HepG2 (cell line): ENCODE measurements around the gene BPIFB2. TPM values are rescaled to one million over a fixed set of nuclear protein-coding genes. Genes with fewer than 3 reads are reported as not detected.

ENCODE experiments used
- CCAR2 ChIP-seq: fragments of 200-400 bp; formaldehyde crosslinking; optimal IDR thresholded peaks from 2 replicates; pipeline ENCODE3; 2018; ENCODE audit warnings: low read depth, mild to moderate bottlenecking, low read length, moderate library complexity
- DMAP1 ChIP-seq: IDR thresholded peaks from 2 replicates; pipeline ENCODE4 v1.6.1; 2016
- FOSL2 ChIP-seq: sonication (generic); formaldehyde crosslinking; IDR thresholded peaks from 2 replicates; pipeline ENCODE4 v1.4.0; 2020; ENCODE audit warnings: missing genetic modification reagents
- GZF1 ChIP-seq: sonication (generic); formaldehyde crosslinking; IDR thresholded peaks from 2 replicates; pipeline ENCODE4 v1.5.1; 2020; ENCODE audit warnings: mild to moderate bottlenecking, missing genetic modification reagents
- KLF13 ChIP-seq: sonication (generic); formaldehyde crosslinking; IDR thresholded peaks from 2 replicates; pipeline ENCODE4 v1.4.0; 2020; ENCODE audit warnings: mild to moderate bottlenecking, missing genetic modification reagents
- MAFF ChIP-seq: IDR thresholded peaks from 2 replicates; pipeline ENCODE4 v1.6.1; 2011; ENCODE audit warnings: low read depth, low read length, improper control_type of control experiment
- MED8 ChIP-seq: sonication (generic); formaldehyde crosslinking; IDR thresholded peaks from 2 replicates; pipeline ENCODE4 v1.8.1; 2023; ENCODE audit warnings: mild to moderate bottlenecking, missing genetic modification reagents; ENCODE audit not compliant: insufficient replicate concordance
- REPIN1 ChIP-seq: sonication (generic); formaldehyde crosslinking; IDR thresholded peaks from 2 replicates; pipeline ENCODE4 v1.8.0; 2022; ENCODE audit warnings: missing genetic modification reagents, low read depth, mild to moderate bottlenecking, borderline replicate concordance
- SMYD3 ChIP-seq: sonication (generic); formaldehyde crosslinking; IDR thresholded peaks from 2 replicates; pipeline ENCODE4 v1.8.1; 2023; ENCODE audit warnings: mild to moderate bottlenecking, missing genetic modification reagents
- ZC3H4 ChIP-seq: sonication (generic); formaldehyde crosslinking; IDR thresholded peaks from 2 replicates; pipeline ENCODE4 v1.4.0; 2020; ENCODE audit warnings: missing genetic modification reagents, borderline replicate concordance
- ZNF335 ChIP-seq: sonication (generic); formaldehyde crosslinking; IDR thresholded peaks from 2 replicates; pipeline ENCODE4 v1.4.0; 2020; ENCODE audit warnings: missing genetic modification reagents
- ZNF720 ChIP-seq: sonication (generic); formaldehyde crosslinking; IDR thresholded peaks from 2 replicates; pipeline ENCODE4 v1.4.0; 2020; ENCODE audit warnings: missing genetic modification reagents
- polyA plus RNA-seq, 8 experiments: library from polyadenylated mRNA; depleted of rRNA in 3 of 8; stranded (reverse) in 7 of 8; unstranded in 1 of 8; fragments of >200 nt; fragmentation: Illumina TruSeq in 4 of 8; extraction: Trizol in 4 of 8; gene quantifications; 2 replicates each; pipeline versions ENCODE4 v1.2.1 to v1.2.3, GENCODE V29; 2011 to 2016; ENCODE audit warnings: low read depth in 4 of 8, missing spikeins in 1 of 8, mixed read lengths in 1 of 8; ENCODE audit not compliant: insufficient read depth in 1 of 8
- total RNA-seq, 5 experiments: library from RNA; depleted of rRNA; stranded (reverse); fragments of >200 nt; fragmentation: Illumina TruSeq; extraction: Trizol; gene quantifications; 2 replicates each; pipeline ENCODE4 v1.2.3, GENCODE V29; 2016; ENCODE audit warnings: low read depth in 1 of 5
- TF ChIP-seq, protein P1 (sequence below): sonication (generic); formaldehyde crosslinking; IDR thresholded peaks from 2 replicates; pipeline ENCODE4 v1.4.0; 2020; ENCODE audit warnings: mild to moderate bottlenecking, missing genetic modification reagents
- TF ChIP-seq, protein P2 (sequence below): IDR thresholded peaks from 2 replicates; pipeline ENCODE4 v1.6.1; 2016
- TF ChIP-seq, protein P3 (sequence below): sonication (generic); formaldehyde crosslinking; IDR thresholded peaks from 2 replicates; pipeline ENCODE4 v1.5.1; 2020; ENCODE audit warnings: missing genetic modification reagents, mild to moderate bottlenecking, borderline replicate concordance
- TF ChIP-seq, protein P4 (sequence below): IDR thresholded peaks from 2 replicates; pipeline ENCODE4 v1.6.1; 2016

The BPIFB2 gene
- total and polyA plus RNA-seq, 2 of the 13 experiments (the other 11 are each of a cell fraction or from before 2014, with no cell fraction given), result 54.5 to 902 TPM

DNA sequence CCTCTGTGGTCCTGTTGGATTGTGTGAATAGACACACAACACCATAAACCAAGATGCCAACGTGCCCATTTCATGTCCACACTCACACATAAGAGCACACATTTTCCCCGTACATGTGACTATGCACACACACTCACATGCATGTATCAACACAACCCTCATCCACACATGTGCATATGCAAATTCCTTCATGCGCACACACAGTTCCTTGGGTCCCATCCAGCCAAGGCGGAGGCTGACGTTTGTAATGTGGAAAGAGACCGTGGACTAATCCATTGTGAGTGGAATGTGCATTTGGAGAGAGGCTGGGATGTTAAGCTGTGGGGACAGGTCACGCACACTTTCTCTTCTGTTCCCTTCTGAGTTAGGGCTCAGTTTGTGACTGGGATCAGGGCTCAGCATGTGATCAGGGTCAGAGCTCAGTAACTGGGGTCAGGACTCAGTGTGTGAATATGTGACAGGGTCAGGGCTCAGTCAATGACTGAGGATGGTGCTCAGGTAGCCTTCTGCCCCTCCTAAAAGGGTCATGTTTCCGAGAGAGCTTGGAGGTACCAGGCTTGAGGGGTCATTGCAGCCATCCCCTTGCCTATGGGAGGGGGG is 628 bp upstream of the BPIFB2 start (continued):
- TF ChIP-seq, protein P1, sequence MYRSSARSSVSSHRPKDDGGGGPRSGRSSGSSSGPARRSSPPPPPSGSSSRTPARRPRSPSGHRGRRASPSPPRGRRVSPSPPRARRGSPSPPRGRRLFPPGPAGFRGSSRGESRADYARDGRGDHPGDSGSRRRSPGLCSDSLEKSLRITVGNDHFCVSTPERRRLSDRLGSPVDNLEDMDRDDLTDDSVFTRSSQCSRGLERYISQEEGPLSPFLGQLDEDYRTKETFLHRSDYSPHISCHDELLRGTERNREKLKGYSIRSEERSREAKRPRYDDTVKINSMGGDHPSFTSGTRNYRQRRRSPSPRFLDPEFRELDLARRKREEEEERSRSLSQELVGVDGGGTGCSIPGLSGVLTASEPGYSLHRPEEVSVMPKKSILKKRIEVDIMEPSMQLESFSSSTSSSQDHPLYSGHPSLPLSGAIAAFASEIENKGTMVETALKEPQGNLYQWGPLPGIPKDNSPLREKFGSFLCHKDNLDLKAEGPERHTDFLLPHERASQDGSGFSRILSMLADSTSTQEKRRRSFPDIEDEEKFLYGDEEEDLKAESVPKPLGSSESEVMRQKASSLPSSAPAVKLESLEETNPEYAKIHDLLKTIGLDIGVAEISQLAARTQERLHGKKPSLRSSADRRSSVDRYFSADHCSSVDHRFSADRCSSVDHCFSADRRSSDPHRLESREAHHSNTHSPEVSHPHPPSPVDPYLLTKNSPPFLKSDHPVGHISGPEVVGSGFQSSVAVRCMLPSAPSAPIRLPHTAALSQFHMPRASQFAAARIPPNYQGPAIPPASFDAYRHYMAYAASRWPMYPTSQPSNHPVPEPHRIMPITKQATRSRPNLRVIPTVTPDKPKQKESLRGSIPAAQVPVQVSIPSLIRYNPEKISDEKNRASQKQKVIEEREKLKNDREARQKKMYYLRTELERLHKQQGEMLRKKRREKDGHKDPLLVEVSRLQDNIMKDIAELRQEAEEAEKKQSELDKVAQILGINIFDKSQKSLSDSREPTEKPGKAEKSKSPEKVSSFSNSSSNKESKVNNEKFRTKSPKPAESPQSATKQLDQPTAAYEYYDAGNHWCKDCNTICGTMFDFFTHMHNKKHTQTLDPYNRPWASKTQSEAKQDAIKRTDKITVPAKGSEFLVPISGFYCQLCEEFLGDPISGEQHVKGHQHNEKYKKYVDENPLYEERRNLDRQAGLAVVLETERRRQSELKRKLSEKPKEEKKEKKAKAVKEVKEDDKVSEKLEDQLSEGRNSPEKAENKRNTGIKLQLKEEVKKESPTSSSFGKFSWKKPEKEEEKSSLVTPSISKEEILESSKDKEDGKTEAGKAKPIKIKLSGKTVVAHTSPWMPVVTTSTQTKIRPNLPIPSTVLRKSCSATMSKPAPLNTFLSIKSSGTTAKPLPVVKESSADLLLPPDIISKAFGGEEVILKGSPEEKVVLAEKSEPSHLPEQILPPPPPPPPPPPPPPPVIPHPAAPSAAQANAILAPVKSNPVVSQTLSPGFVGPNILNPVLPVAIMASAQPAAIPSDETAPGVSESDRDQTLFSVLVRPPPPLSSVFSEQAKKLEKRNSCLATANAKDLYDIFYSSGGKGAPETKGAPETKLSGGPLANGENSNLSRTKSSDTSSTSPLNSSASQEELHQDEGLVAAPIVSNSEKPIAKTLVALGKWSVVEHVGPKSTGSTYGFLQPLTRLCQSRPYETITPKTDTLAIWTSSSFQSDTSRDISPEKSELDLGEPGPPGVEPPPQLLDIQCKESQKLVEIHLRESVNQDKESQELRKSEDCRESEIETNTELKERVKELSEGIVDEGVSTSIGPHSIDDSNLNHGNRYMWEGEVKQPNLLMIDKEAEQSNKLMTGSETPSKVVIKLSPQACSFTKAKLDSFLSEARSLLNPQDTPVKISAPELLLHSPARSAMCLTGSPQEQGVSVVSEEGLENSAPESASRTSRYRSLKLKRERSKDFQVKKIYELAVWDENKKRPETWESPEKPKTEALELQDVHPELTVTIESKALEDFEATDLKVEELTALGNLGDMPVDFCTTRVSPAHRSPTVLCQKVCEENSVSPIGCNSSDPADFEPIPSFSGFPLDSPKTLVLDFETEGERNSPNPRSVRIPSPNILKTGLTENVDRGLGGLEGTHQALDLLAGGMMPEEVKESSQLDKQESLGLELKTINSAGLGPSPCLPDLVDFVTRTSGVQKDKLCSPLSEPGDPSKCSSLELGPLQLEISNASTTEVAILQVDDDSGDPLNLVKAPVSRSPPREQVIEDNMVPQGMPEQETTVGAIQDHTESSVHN (CRISPR knock-in tag), result no peak
- no peak for TF ChIP-seq DMAP1 (CRISPR knock-in tag)
- TF ChIP-seq KLF13 (CRISPR knock-in tag), result no peak
- TF ChIP-seq CCAR2, result peak; percentile 88
- TF ChIP-seq, protein P2, sequence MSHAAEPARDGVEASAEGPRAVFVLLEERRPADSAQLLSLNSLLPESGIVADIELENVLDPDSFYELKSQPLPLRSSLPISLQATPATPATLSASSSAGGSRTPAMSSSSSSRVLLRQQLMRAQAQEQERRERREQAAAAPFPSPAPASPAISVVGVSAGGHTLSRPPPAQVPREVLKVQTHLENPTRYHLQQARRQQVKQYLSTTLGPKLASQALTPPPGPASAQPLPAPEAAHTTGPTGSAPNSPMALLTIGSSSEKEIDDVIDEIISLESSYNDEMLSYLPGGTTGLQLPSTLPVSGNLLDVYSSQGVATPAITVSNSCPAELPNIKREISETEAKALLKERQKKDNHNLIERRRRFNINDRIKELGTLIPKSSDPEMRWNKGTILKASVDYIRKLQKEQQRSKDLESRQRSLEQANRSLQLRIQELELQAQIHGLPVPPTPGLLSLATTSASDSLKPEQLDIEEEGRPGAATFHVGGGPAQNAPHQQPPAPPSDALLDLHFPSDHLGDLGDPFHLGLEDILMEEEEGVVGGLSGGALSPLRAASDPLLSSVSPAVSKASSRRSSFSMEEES (CRISPR knock-in tag), result peak; percentile 67; the same call in 1 of the 2 replicates
- TF ChIP-seq SMYD3, result no peak; the same call in 1 of the 2 replicates
- TF ChIP-seq ZC3H4, result peak; percentile 94; the same call in 1 of the 2 replicates
- no peak for TF ChIP-seq MAFF
- peak; percentile 83; the same call in 1 of the 2 replicates for TF ChIP-seq GZF1 (CRISPR knock-in tag)
- no peak for TF ChIP-seq FOSL2
- no peak for TF ChIP-seq ZNF720 (CRISPR knock-in tag)
- TF ChIP-seq MED8, result no peak
- TF ChIP-seq, protein P3, sequence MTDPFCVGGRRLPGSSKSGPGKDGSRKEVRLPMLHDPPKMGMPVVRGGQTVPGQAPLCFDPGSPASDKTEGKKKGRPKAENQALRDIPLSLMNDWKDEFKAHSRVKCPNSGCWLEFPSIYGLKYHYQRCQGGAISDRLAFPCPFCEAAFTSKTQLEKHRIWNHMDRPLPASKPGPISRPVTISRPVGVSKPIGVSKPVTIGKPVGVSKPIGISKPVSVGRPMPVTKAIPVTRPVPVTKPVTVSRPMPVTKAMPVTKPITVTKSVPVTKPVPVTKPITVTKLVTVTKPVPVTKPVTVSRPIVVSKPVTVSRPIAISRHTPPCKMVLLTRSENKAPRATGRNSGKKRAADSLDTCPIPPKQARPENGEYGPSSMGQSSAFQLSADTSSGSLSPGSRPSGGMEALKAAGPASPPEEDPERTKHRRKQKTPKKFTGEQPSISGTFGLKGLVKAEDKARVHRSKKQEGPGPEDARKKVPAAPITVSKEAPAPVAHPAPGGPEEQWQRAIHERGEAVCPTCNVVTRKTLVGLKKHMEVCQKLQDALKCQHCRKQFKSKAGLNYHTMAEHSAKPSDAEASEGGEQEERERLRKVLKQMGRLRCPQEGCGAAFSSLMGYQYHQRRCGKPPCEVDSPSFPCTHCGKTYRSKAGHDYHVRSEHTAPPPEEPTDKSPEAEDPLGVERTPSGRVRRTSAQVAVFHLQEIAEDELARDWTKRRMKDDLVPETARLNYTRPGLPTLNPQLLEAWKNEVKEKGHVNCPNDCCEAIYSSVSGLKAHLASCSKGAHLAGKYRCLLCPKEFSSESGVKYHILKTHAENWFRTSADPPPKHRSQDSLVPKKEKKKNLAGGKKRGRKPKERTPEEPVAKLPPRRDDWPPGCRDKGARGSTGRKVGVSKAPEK (CRISPR knock-in tag), result 0 out of 2 replicates have a peak, but pooled peaks have one; percentile 83
- no peak for TF ChIP-seq REPIN1 (CRISPR knock-in tag)
- no peak for TF ChIP-seq ZNF335 (CRISPR knock-in tag)
- TF ChIP-seq, protein P4, sequence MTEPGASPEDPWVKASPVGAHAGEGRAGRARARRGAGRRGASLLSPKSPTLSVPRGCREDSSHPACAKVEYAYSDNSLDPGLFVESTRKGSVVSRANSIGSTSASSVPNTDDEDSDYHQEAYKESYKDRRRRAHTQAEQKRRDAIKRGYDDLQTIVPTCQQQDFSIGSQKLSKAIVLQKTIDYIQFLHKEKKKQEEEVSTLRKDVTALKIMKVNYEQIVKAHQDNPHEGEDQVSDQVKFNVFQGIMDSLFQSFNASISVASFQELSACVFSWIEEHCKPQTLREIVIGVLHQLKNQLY (CRISPR knock-in tag), result no peak
